ENCODE results near the gene CDH4. TPM values are rescaled to one million over a fixed set of nuclear protein-coding genes. Genes with fewer than 3 reads are reported as not detected.

Gene CDH4
- total RNA-seq, 1 donor from 2014 or later, result not detected

DNA sequence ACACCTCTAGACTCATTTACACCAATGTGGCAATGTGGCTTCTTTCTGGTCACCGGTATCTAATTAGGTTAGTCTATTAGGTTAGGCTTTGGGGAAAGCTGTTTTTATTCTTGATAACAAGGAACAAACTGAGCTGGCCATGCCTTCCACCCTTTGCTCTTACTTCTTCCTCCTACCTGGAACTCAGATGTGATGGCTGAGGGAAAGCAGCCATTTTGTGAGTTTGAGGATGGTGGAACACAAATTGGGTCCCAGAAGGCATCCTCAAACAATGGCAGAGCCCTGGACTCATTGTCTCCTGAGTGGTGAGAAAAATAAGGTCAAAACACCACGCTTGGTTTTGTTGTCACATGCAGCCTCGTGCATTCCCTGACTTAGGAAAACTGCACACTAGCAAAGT, 7.7 kb downstream of the CDH4 start:
- no peaks in the 10 kb centered on the region for H3K9me3 ChIP-seq
- no peaks in the 10 kb centered on the region for H3K27me3 ChIP-seq
- no peak overlapping the region for H3K27ac ChIP-seq
- H3K4me1 ChIP-seq, result no peaks in the 10 kb centered on the region
- no peaks in the 10 kb centered on the region for H3K36me3 ChIP-seq
- intact Hi-C loops (cut with DNase I), result no loop called here
- no peak for DNase-seq (ENCODE audit: low spot score in 2 of 2)
- TF ChIP-seq, protein P1, sequence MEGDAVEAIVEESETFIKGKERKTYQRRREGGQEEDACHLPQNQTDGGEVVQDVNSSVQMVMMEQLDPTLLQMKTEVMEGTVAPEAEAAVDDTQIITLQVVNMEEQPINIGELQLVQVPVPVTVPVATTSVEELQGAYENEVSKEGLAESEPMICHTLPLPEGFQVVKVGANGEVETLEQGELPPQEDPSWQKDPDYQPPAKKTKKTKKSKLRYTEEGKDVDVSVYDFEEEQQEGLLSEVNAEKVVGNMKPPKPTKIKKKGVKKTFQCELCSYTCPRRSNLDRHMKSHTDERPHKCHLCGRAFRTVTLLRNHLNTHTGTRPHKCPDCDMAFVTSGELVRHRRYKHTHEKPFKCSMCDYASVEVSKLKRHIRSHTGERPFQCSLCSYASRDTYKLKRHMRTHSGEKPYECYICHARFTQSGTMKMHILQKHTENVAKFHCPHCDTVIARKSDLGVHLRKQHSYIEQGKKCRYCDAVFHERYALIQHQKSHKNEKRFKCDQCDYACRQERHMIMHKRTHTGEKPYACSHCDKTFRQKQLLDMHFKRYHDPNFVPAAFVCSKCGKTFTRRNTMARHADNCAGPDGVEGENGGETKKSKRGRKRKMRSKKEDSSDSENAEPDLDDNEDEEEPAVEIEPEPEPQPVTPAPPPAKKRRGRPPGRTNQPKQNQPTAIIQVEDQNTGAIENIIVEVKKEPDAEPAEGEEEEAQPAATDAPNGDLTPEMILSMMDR (IDR thresholded peaks at IDR 0.05), result no peak
- H3K4me3 ChIP-seq, result no peak overlapping the region

DNA sequence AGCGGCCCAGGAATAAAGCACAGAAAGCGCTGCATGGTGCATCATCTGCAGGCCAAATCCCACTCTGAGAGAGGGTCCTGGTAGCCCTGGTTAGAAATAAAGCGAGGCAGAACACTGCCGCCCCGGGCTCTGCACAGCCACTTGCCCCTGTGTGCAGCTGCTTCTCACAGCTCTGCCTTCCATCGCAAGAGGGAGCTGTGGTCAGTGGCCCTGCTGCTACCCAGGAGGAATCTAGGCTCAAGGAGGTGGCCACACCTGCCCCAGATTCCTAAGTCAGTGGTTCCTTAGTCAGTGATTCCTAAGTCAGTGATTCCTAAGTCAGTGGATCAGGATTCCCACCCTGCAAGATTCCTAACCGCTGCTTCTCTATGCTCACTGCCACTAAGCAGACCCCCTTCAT, 8.8 kb downstream of the CDH4 start:
- Histone ChIP-seq H3K27ac (no peak overlapping the region), H3K4me1 (no peaks in the 10 kb centered on the region), H3K9me3 (no peaks in the 10 kb centered on the region), H3K36me3 (no peaks in the 10 kb centered on the region), H3K27me3 (no peaks in the 10 kb centered on the region), H3K4me3 (no peak overlapping the region)
- intact Hi-C loops (cut with DNase I), result no loop called here
- no peak for DNase-seq (ENCODE audit: low spot score in 2 of 2)
- TF ChIP-seq, protein P1 (IDR thresholded peaks at IDR 0.05), result no peak

DNA sequence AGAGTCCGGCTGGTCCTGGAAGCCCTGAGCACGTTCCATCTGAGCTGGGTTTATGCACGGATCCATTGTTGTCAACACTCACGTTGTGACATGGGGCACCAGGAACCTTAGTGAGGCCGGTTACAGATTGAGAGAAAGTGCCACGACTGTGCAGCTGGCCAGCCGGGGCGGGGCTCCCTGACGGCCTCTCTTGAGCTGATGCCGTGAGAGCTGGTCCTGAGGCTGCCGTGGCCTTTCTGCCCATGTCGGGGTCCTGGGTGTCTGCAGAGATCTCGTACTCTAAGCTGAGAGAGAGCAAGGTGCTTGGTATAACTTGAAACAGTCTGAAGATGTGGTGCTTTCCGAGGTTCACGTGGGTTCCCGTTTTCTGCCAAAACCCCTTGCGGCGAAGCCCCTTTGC, 10.0 kb downstream of the CDH4 start:
- no peaks in the 10 kb centered on the region for H3K36me3 ChIP-seq
- DNase-seq (ENCODE audit: low spot score in 2 of 2), result no peak
- intact Hi-C loops (cut with DNase I), result no loop called here
- TF ChIP-seq, protein P1 (IDR thresholded peaks at IDR 0.05), result no peak
- H3K27ac ChIP-seq, result no peak overlapping the region
- no peak overlapping the region for H3K4me3 ChIP-seq
- H3K9me3 ChIP-seq, result no peaks in the 10 kb centered on the region
- H3K4me1 ChIP-seq, result no peaks in the 10 kb centered on the region
- H3K27me3 ChIP-seq, result no peaks in the 10 kb centered on the region

DNA sequence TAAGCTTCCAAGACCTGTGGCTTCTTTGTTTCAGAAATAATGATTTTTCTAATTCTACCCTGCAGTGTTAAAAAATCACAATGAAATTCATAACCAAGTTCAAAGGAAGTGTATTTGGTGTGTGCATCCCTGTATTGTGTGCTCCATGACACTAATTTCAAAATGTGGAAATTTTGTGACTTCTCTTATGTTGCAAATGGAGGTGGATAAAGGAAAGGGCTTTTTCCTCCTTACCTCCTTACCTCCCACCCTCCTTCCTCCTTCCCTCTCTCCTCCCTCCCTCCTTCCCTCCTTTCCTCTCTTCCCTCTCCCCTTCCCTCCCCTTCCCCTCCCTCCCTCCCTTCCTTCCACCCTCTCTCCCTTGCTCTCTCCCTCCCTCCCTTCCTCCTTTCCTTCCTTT, 10.5 kb downstream of the CDH4 start:
- TF ChIP-seq, protein P1 (IDR thresholded peaks at IDR 0.05), result no peak
- Histone ChIP-seq H3K27me3 (no peaks in the 10 kb centered on the region), H3K36me3 (no peaks in the 10 kb centered on the region), H3K4me1 (no peaks in the 10 kb centered on the region), H3K27ac (no peak overlapping the region), H3K9me3 (no peaks in the 10 kb centered on the region), H3K4me3 (no peak overlapping the region)
- intact Hi-C loops (cut with DNase I), result no loop called here
- no peak for DNase-seq (ENCODE audit: low spot score in 2 of 2)

DNA sequence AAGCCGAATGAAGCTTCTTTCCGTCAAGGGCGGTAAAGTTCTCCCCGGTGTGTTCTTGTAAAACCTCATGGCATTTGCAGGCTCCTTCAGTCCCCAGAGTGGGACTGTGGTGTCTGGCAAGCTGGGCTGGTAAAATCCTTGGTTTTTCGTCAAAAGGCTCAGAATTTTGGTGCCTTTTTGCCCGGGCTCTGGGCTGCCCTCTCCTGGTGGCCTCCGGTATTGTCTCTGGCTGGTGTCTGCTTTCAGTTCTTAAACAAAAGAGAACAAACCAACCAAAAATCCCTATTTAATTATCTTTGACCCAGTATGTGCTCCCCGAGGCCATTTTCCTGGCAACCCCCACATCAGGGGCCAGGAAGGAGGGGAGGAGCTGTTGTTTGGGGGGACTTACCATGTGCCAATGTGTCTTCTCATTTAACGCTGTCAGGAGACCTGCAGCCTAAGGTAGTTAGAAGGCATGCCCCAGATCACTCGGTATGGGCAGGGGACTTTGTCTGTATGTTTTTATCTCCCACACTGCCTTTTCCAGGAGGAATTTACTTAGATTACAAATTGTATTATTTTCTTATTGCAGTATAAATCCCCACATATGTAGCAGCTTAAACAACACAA, 11.1 kb downstream of the CDH4 start:
- intact Hi-C loops (cut with DNase I), result no loop called here
- TF ChIP-seq, protein P1 (IDR thresholded peaks at IDR 0.05), result peak in 2 of 3 experiments; percentile 5 to 41
- Histone ChIP-seq H3K4me3 (no peak overlapping the region), H3K27ac (no peak overlapping the region), H3K9me3 (no peaks in the 10 kb centered on the region), H3K4me1 (no peaks in the 10 kb centered on the region), H3K27me3 (no peaks in the 10 kb centered on the region), H3K36me3 (no peaks in the 10 kb centered on the region)
- no peak for DNase-seq (ENCODE audit: low spot score in 2 of 2)

DNA sequence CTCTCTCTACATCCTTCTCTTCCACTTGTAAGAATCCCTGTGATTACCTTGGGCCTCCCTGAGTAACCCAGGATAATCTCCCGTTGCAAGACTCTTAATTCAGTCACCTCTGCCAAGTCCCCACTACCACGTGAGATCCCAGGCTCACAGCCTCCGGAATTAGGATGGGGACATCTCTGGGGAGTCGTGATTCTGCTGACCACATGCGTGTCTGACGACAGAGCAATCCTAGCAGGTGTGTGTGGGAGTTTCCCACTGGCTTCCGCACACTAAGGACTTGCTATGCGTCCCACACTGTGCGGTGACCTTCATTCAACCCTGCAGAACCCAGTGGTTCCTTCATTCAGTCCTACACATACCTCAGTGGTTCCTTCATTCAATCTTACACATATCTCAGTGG, 11.9 kb downstream of the CDH4 start:
- TF ChIP-seq, protein P1 (IDR thresholded peaks at IDR 0.05), result no peak
- H3K4me3 ChIP-seq, result no peak overlapping the region
- H3K27me3 ChIP-seq, result no peaks in the 10 kb centered on the region
- H3K4me1 ChIP-seq, result no peaks in the 10 kb centered on the region
- H3K9me3 ChIP-seq, result no peaks in the 10 kb centered on the region
- intact Hi-C loops (cut with DNase I), result no loop called here
- H3K27ac ChIP-seq, result no peak overlapping the region
- no peaks in the 10 kb centered on the region for H3K36me3 ChIP-seq
- no peak for DNase-seq (ENCODE audit: low spot score in 2 of 2)
